Activated gamma-delta T cell treated with anti-CD3 and anti-CD28 coated beads, Interleukin-2, amount 50 U/mL, for 16 hours (primary cell): ENCODE results near the gene PNPLA7.
"Not testable (repeated sequence)": the region's sequence is repeated elsewhere in the genome, so short reads cannot be mapped to it uniquely, and the experiment has no call there.

Source experiments
- DNase-seq: peaks from one replicate; pipeline ENCODE4 v3.0.0-alpha.2; 2020; ENCODE audit warnings: low read depth

Gene PNPLA7

GRCh38 chr9:137540536-137540935 is 9.7 kb downstream of the PNPLA7 start:
- no peak for DNase-seq

- DNase-seq: no peak
Observed at GRCh38 chr9:137538058-137538457, 12.1 kb downstream of the PNPLA7 start.

GRCh38 chr9:137536594-137537131 is 13.5 kb downstream of the PNPLA7 start:
- DNase-seq: not testable (repeated sequence)

- no peak for DNase-seq
Observed at GRCh38 chr9:137535120-137535428, 15.1 kb downstream of the PNPLA7 start.

GRCh38 chr9:137534256-137535119 is 15.7 kb downstream of the PNPLA7 start:
- no peak for DNase-seq

DNA sequence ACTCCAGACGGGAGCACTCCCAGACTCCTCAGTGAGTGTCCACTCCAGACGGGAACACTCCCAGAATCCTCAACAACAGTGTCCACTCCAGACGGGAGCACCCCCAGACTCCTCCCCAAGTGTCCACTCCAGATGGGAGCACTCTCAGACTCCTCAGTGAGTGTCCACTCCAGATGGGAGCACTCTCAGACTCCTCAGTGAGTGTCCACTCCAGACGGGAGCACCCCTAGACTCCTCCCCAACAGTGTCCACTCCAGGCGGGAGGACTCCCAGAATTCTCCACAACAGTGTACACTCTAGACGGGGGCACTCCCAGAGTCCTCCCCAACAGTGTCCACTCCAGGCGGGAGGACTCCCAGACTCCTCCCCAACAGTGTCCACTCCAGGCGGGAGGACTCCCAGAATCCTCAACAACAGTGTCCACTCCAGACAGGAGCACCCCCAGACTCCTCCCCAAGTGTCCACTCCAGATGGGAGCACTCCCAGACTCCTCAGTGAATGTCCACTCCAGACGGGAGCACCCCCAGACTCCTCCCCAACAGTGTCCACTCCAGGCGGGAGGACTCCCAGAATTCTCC is 17.2 kb downstream of the PNPLA7 start:
- not testable (repeated sequence) for DNase-seq

- DNase-seq: no peak
Observed at GRCh38 chr9:137531099-137531765, 19.0 kb downstream of the PNPLA7 start.

GRCh38 chr9:137530331-137530730 is 19.9 kb downstream of the PNPLA7 start:
- no peak for DNase-seq

DNA sequence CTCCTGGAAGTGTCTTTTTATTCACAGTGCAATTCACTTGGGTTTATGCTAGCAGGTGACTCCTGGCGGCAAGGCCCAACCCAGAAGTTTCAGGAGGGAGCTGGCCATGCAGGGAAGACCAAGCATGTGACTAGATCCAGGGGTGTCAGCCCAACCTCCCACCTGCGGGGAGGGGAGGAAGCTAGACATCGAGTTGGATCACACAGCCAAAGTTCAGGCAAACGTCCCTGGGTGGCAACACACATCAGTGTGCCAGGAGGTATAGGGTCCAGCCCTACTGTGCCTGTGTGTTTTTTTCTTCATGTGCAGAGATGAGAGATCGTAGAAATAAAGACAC is 25.3 kb downstream of the PNPLA7 start:
- no peak for DNase-seq

GRCh38 chr9:137524161-137524980 is 25.8 kb downstream of the PNPLA7 start:
- no peak for DNase-seq

- no peak for DNase-seq
Observed at GRCh38 chr9:137522746-137523455, 27.3 kb downstream of the PNPLA7 start.

GRCh38 chr9:137521405-137521985 is 28.7 kb downstream of the PNPLA7 start:
- no peak for DNase-seq

- no peak for DNase-seq
Observed at GRCh38 chr9:137520614-137521404, 29.4 kb downstream of the PNPLA7 start.

- no peak for DNase-seq
Observed at GRCh38 chr9:137519553-137519952, 30.6 kb downstream of the PNPLA7 start.

GRCh38 chr9:137518661-137519459 is 31.3 kb downstream of the PNPLA7 start:
- DNase-seq: not testable (repeated sequence)

DNA sequence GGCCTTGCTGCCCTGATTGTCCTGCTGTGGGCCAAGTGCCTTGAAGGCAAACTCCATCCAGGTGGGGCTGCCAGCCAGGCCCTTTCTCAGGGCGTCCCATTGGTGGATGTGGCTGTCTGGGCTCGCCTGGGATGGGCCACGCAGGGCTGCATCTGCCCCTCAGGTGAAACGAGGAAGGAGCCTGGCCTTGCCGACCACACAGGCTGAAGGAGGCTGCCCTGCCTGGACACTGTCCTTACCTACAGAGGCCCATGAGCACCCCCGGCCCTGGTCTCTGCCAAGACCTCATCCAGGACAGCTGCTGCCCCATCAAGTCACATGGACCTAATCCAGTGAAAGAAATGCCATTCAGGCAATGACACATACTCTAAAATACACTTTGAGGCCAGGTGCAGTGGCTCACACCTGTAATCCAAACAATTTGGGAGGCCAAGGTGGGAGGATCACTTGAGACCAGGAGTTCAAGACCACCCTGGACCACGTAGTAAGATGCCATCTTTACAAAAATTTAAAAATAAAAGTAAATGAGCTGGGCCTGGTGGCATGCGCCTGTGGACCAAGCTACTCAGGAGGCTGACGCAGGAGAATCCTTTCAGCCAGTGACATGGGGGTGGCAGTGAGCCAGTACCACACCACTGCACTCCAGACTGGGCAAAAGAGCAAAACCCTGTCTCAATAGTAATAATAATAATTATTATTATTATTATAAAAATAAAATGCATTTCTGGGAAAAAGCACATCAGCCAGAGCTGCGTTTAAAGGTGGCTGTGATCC is 33.9 kb downstream of the PNPLA7 start:
- DNase-seq: no peak

GRCh38 chr9:137515338-137515724 is 34.9 kb downstream of the PNPLA7 start:
- no peak for DNase-seq

- no peak for DNase-seq
Observed at GRCh38 chr9:137514691-137515337, 35.4 kb downstream of the PNPLA7 start.
